Mammary epithelial cell (primary cell): ENCODE data around the gene MX1.

Experiments
- CTCF ChIP-seq, 2 donors: IDR thresholded peaks in 1 of 2; conservative IDR thresholded peaks in 1 of 2; 2 replicates each; pipeline ENCODE4 v1.5.1; 2011 to 2012; ENCODE audit warnings: inconsistent platforms in 2 of 2, low read length in 2 of 2, mild to moderate bottlenecking in 2 of 2, control low read depth in 1 of 2, low read depth in 1 of 2; ENCODE audit not compliant: insufficient read depth in 1 of 2; ENCODE audit errors: extremely low read depth in 1 of 2
- EZH2 ChIP-seq: IDR thresholded peaks from 2 replicates; pipeline ENCODE4 v1.6.1; 2012; ENCODE audit warnings: low read length, inconsistent platforms, borderline replicate concordance

- no peak for TF ChIP-seq EZH2
- no peak for TF ChIP-seq CTCF (conservative IDR thresholded peaks at IDR 0.05 in 1 of 2, IDR thresholded peaks at IDR 0.05 in 1 of 2; ENCODE audit: extremely low read depth in 1 of 2, insufficient read depth in 1 of 2, low read depth in 1 of 2, low read length in 2 of 2)
Observed at GRCh38 chr21:41442481-41443186, 16.6 kb downstream of the MX1 start.
